Neural progenitor cell (in vitro differentiated cells): ENCODE results near the gene RAP2C. TPM values are rescaled to one million over a fixed set of nuclear protein-coding genes. Genes with fewer than 3 reads are reported as not detected.

Experiments
- DNase-seq: peaks from one replicate; pipeline ENCODE4 v3.0.0-alpha.2; 2016; ENCODE audit warnings: low spot score
- H2AFZ ChIP-seq: fragments of 200-600 bp; sonication (generic); replicated peaks from 2 replicates; pipeline ENCODE4 v1.6.1; 2016; ENCODE audit warnings: antibody characterized with exemption
- H3F3A ChIP-seq: fragments of 200-600 bp; sonication (generic); 2 replicates; pipeline ENCODE4 v1.6.1; 2016; ENCODE audit warnings: antibody characterized with exemption, low read depth
- H3K27ac ChIP-seq: fragments of 200-600 bp; sonication (generic); 2 replicates; pipeline ENCODE4 v1.5.1; 2016; ENCODE audit warnings: mild to moderate bottlenecking
- H3K27me3 ChIP-seq: fragments of 200-600 bp; sonication (generic); 2 replicates; pipeline ENCODE4 v1.6.1; 2016; ENCODE audit warnings: mild to moderate bottlenecking, moderate library complexity
- H3K36me3 ChIP-seq: fragments of 200-600 bp; sonication (generic); 2 replicates; pipeline ENCODE4 v1.5.1; 2016
- H3K4me1 ChIP-seq: fragments of 200-600 bp; sonication (generic); 2 replicates; pipeline ENCODE4 v1.6.1; 2016; ENCODE audit warnings: mixed run types
- H3K4me2 ChIP-seq: fragments of 200-600 bp; sonication (generic); 2 replicates; pipeline ENCODE4 v1.6.1; 2016
- H3K4me3 ChIP-seq: fragments of 200-600 bp; sonication (generic); 2 replicates; pipeline ENCODE4 v1.5.1; 2016
- H3K79me2 ChIP-seq: fragments of 200-600 bp; sonication (generic); 2 replicates; pipeline ENCODE4 v1.6.1; 2016; ENCODE audit warnings: low read depth
- H3K9ac ChIP-seq: fragments of 200-600 bp; sonication (generic); 2 replicates; pipeline ENCODE4 v1.6.1; 2016
- H3K9me3 ChIP-seq: fragments of 200-600 bp; sonication (generic); 2 replicates; pipeline ENCODE4 v1.5.1; 2016; ENCODE audit warnings: low read depth
- H4K20me1 ChIP-seq: fragments of 200-600 bp; sonication (generic); 2 replicates; pipeline ENCODE4 v1.6.1; 2016; ENCODE audit warnings: low read depth
- H3K27ac Mint-ChIP-seq: 3 replicates; pipeline ENCODE4 v1.8.0; 2021; ENCODE audit warnings: mixed read lengths
- H3K27me3 Mint-ChIP-seq: 2 replicates; pipeline ENCODE4 v1.8.0; 2022; ENCODE audit warnings: low read depth, mild to moderate bottlenecking, inconsistent platforms, moderate library complexity, mixed read lengths; ENCODE audit not compliant: insufficient read depth
- H3K36me3 Mint-ChIP-seq: 3 replicates; pipeline ENCODE4 v1.8.0; 2021; ENCODE audit warnings: mixed read lengths
- H3K4me1 Mint-ChIP-seq: 3 replicates; pipeline ENCODE4 v1.8.0; 2021; ENCODE audit warnings: mixed read lengths
- H3K4me3 Mint-ChIP-seq: 3 replicates; pipeline ENCODE4 v1.8.0; 2021; ENCODE audit warnings: mild to moderate bottlenecking, moderate library complexity, mixed read lengths
- H3K9me3 Mint-ChIP-seq: 3 replicates; pipeline ENCODE4 v1.8.0; 2020; ENCODE audit warnings: mixed read lengths
- EZH2 ChIP-seq: fragments of 200-600 bp; sonication (generic); IDR thresholded peaks from 2 replicates; pipeline ENCODE4 v1.6.1; 2017; ENCODE audit warnings: antibody characterized with exemption, mild to moderate bottlenecking, moderate library complexity
- EZH2phosphoT487 ChIP-seq: fragments of 200-600 bp; sonication (generic); IDR thresholded peaks from 2 replicates; pipeline ENCODE4 v1.6.1; 2017; ENCODE audit warnings: antibody characterized with exemption
- total RNA-seq: library from RNA; depleted of rRNA; stranded (reverse); fragments of >200 nt; gene quantifications from 2 replicates; pipeline ENCODE4 v1.2.3, GENCODE V29; 2015; ENCODE audit warnings: low replicate concordance
- TF ChIP-seq, protein P1 (sequence below): fragments of 200-600 bp; sonication (generic); IDR thresholded peaks from 2 replicates; pipeline ENCODE4 v1.5.1; 2017; ENCODE audit warnings: antibody characterized with exemption, mild to moderate bottlenecking

RAP2C gene
- total RNA-seq, 1 donor from 2014 or later = 43.8 TPM

DNA sequence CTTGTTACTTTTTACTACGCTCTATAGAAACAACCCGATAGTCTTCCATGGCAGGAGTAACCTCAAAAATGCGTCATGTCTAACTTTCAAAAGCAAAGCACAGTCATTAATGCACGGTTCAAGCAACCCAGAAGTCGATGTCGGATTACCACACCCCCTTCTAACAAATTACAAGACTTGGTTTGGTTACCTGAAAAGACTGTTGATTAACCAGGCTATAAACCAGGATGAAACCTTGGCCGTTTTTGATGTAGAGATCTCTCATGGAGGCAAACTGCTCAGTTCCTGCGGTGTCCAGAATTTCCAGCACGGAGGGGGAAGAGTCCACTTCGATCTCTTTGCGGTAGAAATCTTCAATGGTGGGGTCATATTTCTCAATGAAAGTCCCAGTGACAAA is 2.4 kb downstream of the RAP2C start:
- Mint-ChIP-seq H3K27me3 (peaks cover 7% of the 10 kb centered on the region), H3K9me3 (no peaks in the 10 kb centered on the region), H3K4me3 (peak overlapping the region; percentile 94), H3K4me1 (peaks cover 35% of the 10 kb centered on the region), H3K36me3 (peaks cover 7% of the 10 kb centered on the region), H3K27ac (peak overlapping the region; percentile 91)
- Histone ChIP-seq H3K36me3 (peaks cover 14% of the 10 kb centered on the region), H3K27ac (no peak overlapping the region), H3K4me3 (peak overlapping the region; percentile 77), H3K79me2 (peaks cover 26% of the 10 kb centered on the region), H3K4me2 (peak overlapping the region; percentile 80), H3K9ac (no peak overlapping the region), H3K4me1 (peaks cover 8% of the 10 kb centered on the region), H3K27me3 (no peaks in the 10 kb centered on the region), H4K20me1 (no peaks in the 10 kb centered on the region), H2AFZ (no peak overlapping the region), H3F3A (peaks cover 10% of the 10 kb centered on the region), H3K9me3 (no peaks in the 10 kb centered on the region)
- DNase-seq = peak; percentile 20
- TF ChIP-seq EZH2phosphoT487 (no peak), EZH2 (no peak)
- TF ChIP-seq, protein P1, sequence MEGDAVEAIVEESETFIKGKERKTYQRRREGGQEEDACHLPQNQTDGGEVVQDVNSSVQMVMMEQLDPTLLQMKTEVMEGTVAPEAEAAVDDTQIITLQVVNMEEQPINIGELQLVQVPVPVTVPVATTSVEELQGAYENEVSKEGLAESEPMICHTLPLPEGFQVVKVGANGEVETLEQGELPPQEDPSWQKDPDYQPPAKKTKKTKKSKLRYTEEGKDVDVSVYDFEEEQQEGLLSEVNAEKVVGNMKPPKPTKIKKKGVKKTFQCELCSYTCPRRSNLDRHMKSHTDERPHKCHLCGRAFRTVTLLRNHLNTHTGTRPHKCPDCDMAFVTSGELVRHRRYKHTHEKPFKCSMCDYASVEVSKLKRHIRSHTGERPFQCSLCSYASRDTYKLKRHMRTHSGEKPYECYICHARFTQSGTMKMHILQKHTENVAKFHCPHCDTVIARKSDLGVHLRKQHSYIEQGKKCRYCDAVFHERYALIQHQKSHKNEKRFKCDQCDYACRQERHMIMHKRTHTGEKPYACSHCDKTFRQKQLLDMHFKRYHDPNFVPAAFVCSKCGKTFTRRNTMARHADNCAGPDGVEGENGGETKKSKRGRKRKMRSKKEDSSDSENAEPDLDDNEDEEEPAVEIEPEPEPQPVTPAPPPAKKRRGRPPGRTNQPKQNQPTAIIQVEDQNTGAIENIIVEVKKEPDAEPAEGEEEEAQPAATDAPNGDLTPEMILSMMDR = no peak

DNA sequence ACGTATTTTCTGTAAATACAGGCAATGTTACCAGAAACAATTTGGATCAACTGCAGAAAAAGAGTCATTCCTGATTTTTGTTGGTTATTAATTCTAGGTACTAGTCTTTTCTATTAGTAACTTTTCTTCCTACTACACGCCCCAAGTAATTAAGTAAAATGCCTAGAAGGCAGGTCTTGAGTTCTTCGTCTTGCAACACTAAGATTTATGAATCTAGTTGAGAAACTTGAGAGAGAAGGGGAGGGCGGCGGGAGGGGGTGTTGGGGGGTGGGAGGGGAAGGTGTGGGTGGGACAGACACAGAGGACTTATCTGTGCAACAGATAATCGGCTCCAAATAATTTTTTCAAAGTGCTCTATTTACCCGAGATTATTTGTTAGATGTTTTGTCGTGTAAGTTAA is 3.0 kb downstream of the RAP2C start:
- H3K4me3 Mint-ChIP-seq = peak overlapping the region; percentile 94
- Histone ChIP-seq H3K27ac (no peak overlapping the region), H4K20me1 (no peaks in the 10 kb centered on the region), H3K36me3 (peaks cover 14% of the 10 kb centered on the region), H3K9ac (no peak overlapping the region), H3K9me3 (no peaks in the 10 kb centered on the region), H3F3A (peaks cover 10% of the 10 kb centered on the region), H3K4me1 (peaks cover 8% of the 10 kb centered on the region), H3K79me2 (peaks cover 26% of the 10 kb centered on the region), H3K4me3 (peak overlapping the region; percentile 77), H2AFZ (no peak overlapping the region), H3K4me2 (peak overlapping the region; percentile 80), H3K27me3 (no peaks in the 10 kb centered on the region)
- DNase-seq = no peak
- H3K27me3 Mint-ChIP-seq = peaks cover 7% of the 10 kb centered on the region
- no peaks in the 10 kb centered on the region for H3K9me3 Mint-ChIP-seq
- TF ChIP-seq, protein P1 = no peak
- no peak for TF ChIP-seq EZH2
- no peak for TF ChIP-seq EZH2phosphoT487
- peaks cover 12% of the 10 kb centered on the region for H3K36me3 Mint-ChIP-seq
- H3K4me1 Mint-ChIP-seq = peaks cover 35% of the 10 kb centered on the region
- H3K27ac Mint-ChIP-seq = peak overlapping the region; percentile 91

DNA sequence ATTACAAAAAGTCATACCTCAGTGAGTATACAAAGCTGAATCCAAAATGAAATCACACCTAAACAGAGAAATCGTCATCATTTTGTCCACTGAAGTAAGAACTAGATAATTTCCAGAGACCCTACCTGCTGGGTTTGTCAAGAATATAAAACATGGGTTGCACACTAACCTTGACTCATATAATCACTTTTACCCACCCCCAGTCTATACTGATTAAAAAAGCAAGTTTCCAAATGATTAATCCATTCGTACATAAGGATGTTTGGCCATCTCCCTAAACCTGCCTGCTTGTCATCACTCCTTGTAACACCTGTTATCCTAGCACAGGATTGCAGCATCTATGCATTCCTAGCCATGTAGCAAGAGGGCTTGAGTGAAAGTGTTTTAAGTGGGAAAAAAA is 4.7 kb downstream of the RAP2C start:
- Histone ChIP-seq H3F3A (peaks cover 10% of the 10 kb centered on the region), H3K27ac (no peak overlapping the region), H3K9ac (no peak overlapping the region), H3K4me3 (no peak overlapping the region), H3K36me3 (peaks cover 14% of the 10 kb centered on the region), H3K4me1 (peaks cover 6% of the 10 kb centered on the region), H3K9me3 (no peaks in the 10 kb centered on the region), H3K27me3 (no peaks in the 10 kb centered on the region), H4K20me1 (no peaks in the 10 kb centered on the region), H3K4me2 (no peak overlapping the region), H2AFZ (no peak overlapping the region), H3K79me2 (peaks cover 26% of the 10 kb centered on the region)
- Mint-ChIP-seq H3K27ac (no peak overlapping the region), H3K27me3 (peaks cover 7% of the 10 kb centered on the region), H3K9me3 (no peaks in the 10 kb centered on the region), H3K4me1 (peaks cover 30% of the 10 kb centered on the region), H3K36me3 (peaks cover 26% of the 10 kb centered on the region), H3K4me3 (peak overlapping the region; percentile 94)
- no peak for TF ChIP-seq EZH2phosphoT487
- TF ChIP-seq, protein P1 = no peak
- no peak for TF ChIP-seq EZH2
- no peak for DNase-seq
